SK-N-SH treated with all-trans-retinoic acid at 6 μM for 48 hours (cell line): ENCODE results near the gene FNBP1L.

Source experiments
- ATAC-seq: fragments of 200-7000 bp; cut with Tn5 transposase; 3 replicates; pipeline ENCODE4 v1.9.1; 2020; ENCODE audit warnings: mild to moderate bottlenecking, moderate library complexity
- ARNTL ChIP-seq: fragments of 450-650 bp; formaldehyde crosslinking; IDR thresholded peaks from 2 replicates; pipeline ENCODE4 v1.5.0; 2020; ENCODE audit warnings: low read depth, mild to moderate bottlenecking, moderate library complexity, borderline replicate concordance
- BACH2 ChIP-seq: fragments of 250-450 bp; sonication (Bioruptor Pico); IDR thresholded peaks from 2 replicates; pipeline ENCODE4 v1.9.0; 2021; ENCODE audit warnings: mild to moderate bottlenecking, borderline replicate concordance
- CSDC2 ChIP-seq: fragments of 250-450 bp; sonication (Bioruptor Pico); IDR thresholded peaks from 2 replicates; pipeline ENCODE4 v1.5.0; 2020; ENCODE audit warnings: mild to moderate bottlenecking, moderate library complexity
- CSRNP3 ChIP-seq: fragments of 250-450 bp; sonication (Bioruptor Pico); IDR thresholded peaks from 2 replicates; pipeline ENCODE4 v1.5.1; 2021; ENCODE audit warnings: mild to moderate bottlenecking, moderate library complexity
- ESRRG ChIP-seq: fragments of 250-450 bp; sonication (Bioruptor Pico); IDR thresholded peaks from 2 replicates; pipeline ENCODE4 v1.6.1; 2021; ENCODE audit warnings: mild to moderate bottlenecking
- GLIS3 ChIP-seq: fragments of 250-450 bp; sonication (Bioruptor Pico); IDR thresholded peaks from 2 replicates; pipeline ENCODE4 v1.5.0; 2020; ENCODE audit warnings: mild to moderate bottlenecking, moderate library complexity
- OSR1 ChIP-seq: fragments of 250-450 bp; sonication (Bioruptor Pico); IDR thresholded peaks from 2 replicates; pipeline ENCODE4 v1.8.0; 2022; ENCODE audit warnings: moderate library complexity, mild to moderate bottlenecking, inconsistent platforms
- PATZ1 ChIP-seq: fragments of 250-450 bp; sonication (Bioruptor Pico); IDR thresholded peaks from 2 replicates; pipeline ENCODE4 v1.8.0; 2020; ENCODE audit warnings: mild to moderate bottlenecking, moderate library complexity, borderline replicate concordance
- POU6F1 ChIP-seq: fragments of 250-450 bp; sonication (Bioruptor Pico); IDR thresholded peaks from 2 replicates; pipeline ENCODE4 v1.8.0; 2021; ENCODE audit warnings: low read depth, mild to moderate bottlenecking, moderate library complexity, borderline replicate concordance
- PPARA ChIP-seq: fragments of 250-450 bp; sonication (Bioruptor Pico); IDR thresholded peaks from 2 replicates; pipeline ENCODE4 v1.5.0; 2020; ENCODE audit warnings: mild to moderate bottlenecking, borderline replicate concordance
- RARB ChIP-seq: fragments of 250-450 bp; sonication (Bioruptor Pico); IDR thresholded peaks from 2 replicates; pipeline ENCODE4 v1.8.0; 2021; ENCODE audit warnings: mild to moderate bottlenecking, moderate library complexity
- SNAI2 ChIP-seq: fragments of 250-450 bp; sonication (Bioruptor Pico); IDR thresholded peaks from 2 replicates; pipeline ENCODE4 v1.5.0; 2020; ENCODE audit warnings: mild to moderate bottlenecking, moderate library complexity
- TCF4 ChIP-seq: fragments of 250-450 bp; sonication (Bioruptor Pico); IDR thresholded peaks from 2 replicates; pipeline ENCODE4 v1.8.0; 2021; ENCODE audit warnings: mild to moderate bottlenecking, moderate library complexity, borderline replicate concordance
- TSHZ2 ChIP-seq: fragments of 250-450 bp; sonication (Bioruptor Pico); IDR thresholded peaks from 2 replicates; pipeline ENCODE4 v1.5.0; 2020; ENCODE audit warnings: mild to moderate bottlenecking, moderate library complexity
- ZC3H10 ChIP-seq: fragments of 250-450 bp; sonication (Bioruptor Pico); IDR thresholded peaks from 2 replicates; pipeline ENCODE4 v1.5.1; 2021; ENCODE audit warnings: mild to moderate bottlenecking, moderate library complexity
- ZFP3 ChIP-seq: fragments of 250-450 bp; sonication (Bioruptor Pico); IDR thresholded peaks from 2 replicates; pipeline ENCODE4 v1.5.0; 2020; ENCODE audit warnings: mild to moderate bottlenecking, moderate library complexity
- ZFP30 ChIP-seq: fragments of 450-650 bp; formaldehyde crosslinking; IDR thresholded peaks from 2 replicates; pipeline ENCODE4 v1.5.0; 2022; ENCODE audit warnings: mild to moderate bottlenecking, moderate library complexity
- ZNF565 ChIP-seq: fragments of 450-650 bp; formaldehyde crosslinking; conservative IDR thresholded peaks from 2 replicates; pipeline ENCODE4 v1.5.0; 2020; ENCODE audit warnings: low read depth, mild to moderate bottlenecking, moderate library complexity
- ZNF70 ChIP-seq: fragments of 450-650 bp; formaldehyde crosslinking; IDR thresholded peaks from 2 replicates; pipeline ENCODE4 v1.5.0; 2020; ENCODE audit warnings: mild to moderate bottlenecking, moderate library complexity
- ZNF8 ChIP-seq: fragments of 450-650 bp; formaldehyde crosslinking; IDR thresholded peaks from 2 replicates; pipeline ENCODE4 v1.5.0; 2020; ENCODE audit warnings: mild to moderate bottlenecking, moderate library complexity

Gene FNBP1L

GRCh38 chr1:93542398-93542797, 94.5 kb downstream of the FNBP1L start (continued):
- TF ChIP-seq CSDC2 (no peak), TSHZ2 (no peak), ZFP30 (no peak), ZC3H10 (CRISPR knock-in tag) (no peak), ZFP3 (CRISPR knock-in tag) (no peak), SNAI2 (CRISPR knock-in tag) (no peak), BACH2 (CRISPR knock-in tag) (no peak)

- no peak for ATAC-seq
Measured at GRCh38 chr1:93546162-93546863, 98.4 kb downstream of the FNBP1L start.

GRCh38 chr1:93549131-93549530, 101.2 kb downstream of the FNBP1L start:
- no peak for ATAC-seq
- no peak for TF ChIP-seq OSR1 (CRISPR knock-in tag)
- no peak for TF ChIP-seq ZNF8 (CRISPR knock-in tag)
- TF ChIP-seq POU6F1 (CRISPR knock-in tag) = no peak
- TF ChIP-seq RARB = no peak
- TF ChIP-seq ZFP30 = no peak
- TF ChIP-seq ZC3H10 (CRISPR knock-in tag) = no peak
- no peak for TF ChIP-seq PPARA (CRISPR knock-in tag)
- TF ChIP-seq TCF4 (CRISPR knock-in tag) = no peak
- no peak for TF ChIP-seq CSDC2

More at GRCh38 chr1:93546162-93546863, 98.4 kb downstream of the FNBP1L start:
- TF ChIP-seq PATZ1 = no peak
- TF ChIP-seq, all 23 proteins: peak for 0

GRCh38 chr1:93549811-93550210, 101.9 kb downstream of the FNBP1L start:
- ATAC-seq = no peak
- no peak for TF ChIP-seq SNAI2 (CRISPR knock-in tag)
- no peak for TF ChIP-seq ESRRG (CRISPR knock-in tag)
- no peak for TF ChIP-seq ZFP3 (CRISPR knock-in tag)
- no peak for TF ChIP-seq ZFP30
- no peak for TF ChIP-seq CSDC2
- TF ChIP-seq TSHZ2 = no peak
- no peak for TF ChIP-seq PATZ1
- no peak for TF ChIP-seq ZNF70 (CRISPR knock-in tag)
- TF ChIP-seq BACH2 (CRISPR knock-in tag) = no peak
- no peak for TF ChIP-seq ZNF8 (CRISPR knock-in tag)
- TF ChIP-seq ZNF565 (CRISPR knock-in tag) = no peak
- no peak for TF ChIP-seq OSR1 (CRISPR knock-in tag)
- TF ChIP-seq PPARA (CRISPR knock-in tag) = no peak
- no peak for TF ChIP-seq TCF4 (CRISPR knock-in tag)
- TF ChIP-seq CSRNP3 (CRISPR knock-in tag) = no peak
- TF ChIP-seq GLIS3 (CRISPR knock-in tag) = no peak
- no peak for TF ChIP-seq POU6F1 (CRISPR knock-in tag)
- no peak for TF ChIP-seq ZC3H10 (CRISPR knock-in tag)
- TF ChIP-seq ARNTL (CRISPR knock-in tag) = no peak
